GM21786 (cell line): ENCODE data around the gene MPHOSPH9.

Experiments
- ATAC-seq: cut with Tn5 transposase; IDR thresholded peaks from one replicate; pipeline ENCODE4 v1.9.1; 2021; ENCODE audit not compliant: unreplicated experiment

MPHOSPH9 gene

DNA sequence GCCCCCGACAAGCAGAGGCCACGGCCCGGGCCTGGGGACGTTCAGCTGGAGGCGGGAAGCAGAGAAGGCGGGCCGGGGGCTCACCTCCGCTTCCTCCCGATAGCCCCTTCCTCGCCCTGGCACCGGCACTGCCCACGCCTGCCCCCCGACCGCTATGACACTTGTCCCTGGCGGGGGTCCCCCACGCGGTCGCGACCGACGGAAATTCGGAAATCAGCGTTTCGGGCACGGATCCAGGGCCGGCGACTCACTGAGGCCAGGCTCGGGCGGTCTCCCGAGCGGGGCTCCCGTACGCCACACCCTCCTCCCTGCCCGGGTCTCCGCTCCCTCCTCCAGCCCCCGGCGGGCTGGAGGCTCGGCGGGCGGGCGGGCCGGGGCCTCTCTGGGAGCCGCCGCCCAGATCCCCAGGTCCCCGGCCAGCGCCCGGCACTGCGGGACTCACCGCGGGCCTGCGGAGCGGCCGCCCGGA lies 82.6 kb downstream of the MPHOSPH9 start:
- no peak for ATAC-seq

DNA sequence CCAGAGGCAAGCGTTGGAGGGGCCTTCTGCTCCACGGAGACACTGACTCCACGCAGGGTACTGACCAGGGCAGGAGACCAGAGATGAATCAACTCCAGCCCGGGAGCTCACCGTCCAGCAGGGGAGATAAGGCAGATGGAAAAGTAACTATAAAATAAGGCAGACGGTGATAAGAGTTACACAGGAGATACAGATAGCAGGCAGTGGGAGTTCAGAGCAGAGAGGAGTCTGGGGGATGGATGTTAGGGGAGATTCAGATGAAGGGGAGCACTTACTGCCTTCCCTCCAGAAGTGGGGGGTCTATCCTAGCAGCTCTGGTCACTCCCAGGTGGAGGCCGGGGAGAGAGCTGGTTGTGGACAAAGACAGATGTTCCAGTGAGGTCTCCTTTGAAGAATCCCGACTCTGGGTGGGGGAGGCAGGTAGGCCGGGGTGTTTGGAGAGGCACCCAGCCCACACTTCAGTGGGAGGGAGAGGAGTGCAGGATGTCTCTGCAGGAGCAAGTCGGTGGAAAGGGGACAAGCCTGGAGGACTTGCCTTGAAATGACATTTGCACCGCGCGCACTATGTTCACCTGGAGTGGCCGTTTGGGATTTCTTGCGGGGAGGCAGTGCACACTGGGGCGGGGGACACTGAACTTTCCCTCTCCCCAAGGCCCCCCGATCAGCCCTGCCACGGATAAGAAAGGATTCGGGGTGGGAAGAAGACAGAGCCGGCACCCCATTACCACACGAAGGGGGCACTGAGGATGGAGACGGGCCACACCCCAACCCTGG lies 83.3 kb downstream of the MPHOSPH9 start:
- ATAC-seq: no peak

DNA sequence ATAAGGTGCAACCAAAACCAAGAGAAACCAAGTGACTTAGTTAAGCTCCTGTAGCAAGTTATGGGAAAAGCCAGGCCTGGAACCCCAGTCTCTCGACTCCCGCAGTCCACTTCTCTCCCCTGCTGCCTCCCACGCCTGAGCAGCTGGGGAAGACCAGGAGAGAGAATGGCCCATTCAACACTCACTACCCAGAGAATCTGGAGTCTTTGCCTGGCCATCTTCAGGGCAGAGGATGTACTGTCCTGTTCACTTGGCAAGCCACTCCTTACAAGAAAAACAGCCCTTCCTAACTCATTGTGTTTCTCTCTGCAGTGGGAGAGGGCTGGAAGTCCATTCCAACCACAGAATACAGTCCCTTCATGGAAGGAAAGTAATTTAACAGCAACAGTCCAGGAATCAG lies 83.9 kb downstream of the MPHOSPH9 start:
- no peak for ATAC-seq

DNA sequence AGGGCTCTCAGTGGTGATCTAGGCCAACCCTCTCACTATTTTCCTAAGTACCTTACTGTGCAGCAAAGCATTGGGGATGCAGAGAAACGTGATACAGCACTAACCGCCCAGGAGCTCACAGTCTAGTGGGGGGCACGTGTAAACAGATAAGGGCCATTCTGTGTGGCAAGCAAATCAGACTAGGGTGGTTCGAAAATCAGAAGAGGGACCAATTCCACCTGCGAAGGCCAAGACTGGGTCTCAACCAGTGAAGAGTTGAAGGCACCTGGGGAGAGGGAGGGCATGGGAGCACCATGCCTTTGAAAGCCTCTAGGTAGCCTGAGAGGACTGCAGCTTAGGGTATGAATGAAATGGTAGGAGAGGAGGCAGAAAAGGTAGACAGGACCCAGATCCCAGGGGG lies 84.3 kb downstream of the MPHOSPH9 start:
- no peak for ATAC-seq

DNA sequence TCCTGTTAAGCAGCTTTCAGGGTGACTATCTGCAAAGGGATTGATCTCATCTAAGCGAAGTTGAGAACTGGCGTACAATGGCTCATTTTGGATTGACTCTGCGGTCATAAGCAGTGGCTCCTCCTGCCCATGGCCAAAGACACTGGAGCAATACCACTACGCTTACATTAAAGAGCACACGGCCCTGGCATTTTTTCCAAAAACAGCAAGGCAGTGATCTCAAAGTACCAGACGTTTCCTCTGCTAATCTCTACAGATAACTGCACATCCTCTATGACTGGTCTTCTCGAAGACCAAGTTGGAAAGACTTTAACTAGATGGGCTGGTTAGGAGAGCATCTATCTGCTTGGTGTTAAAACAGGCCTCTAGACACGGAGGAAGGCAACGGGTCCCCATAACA lies 84.7 kb downstream of the MPHOSPH9 start:
- ATAC-seq: no peak

DNA sequence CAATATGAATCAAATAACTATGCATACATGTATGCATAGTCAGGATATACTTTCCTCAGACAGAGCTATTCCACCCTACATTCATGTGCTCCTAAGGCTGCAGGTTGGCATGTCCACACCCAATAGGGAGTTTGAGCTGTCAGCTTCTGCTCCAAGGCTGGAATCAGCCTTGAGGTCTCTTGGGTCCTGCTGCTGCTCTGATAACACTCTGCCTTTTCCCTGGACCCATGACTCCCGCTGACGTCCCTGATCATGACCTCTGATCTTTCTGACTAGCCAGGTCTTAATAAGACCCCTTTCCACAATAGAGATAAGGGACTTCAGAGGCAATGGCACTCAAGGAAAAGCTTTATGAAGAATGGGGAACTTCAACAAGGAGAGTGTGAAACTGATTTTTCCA lies 87.7 kb downstream of the MPHOSPH9 start:
- ATAC-seq: no peak

DNA sequence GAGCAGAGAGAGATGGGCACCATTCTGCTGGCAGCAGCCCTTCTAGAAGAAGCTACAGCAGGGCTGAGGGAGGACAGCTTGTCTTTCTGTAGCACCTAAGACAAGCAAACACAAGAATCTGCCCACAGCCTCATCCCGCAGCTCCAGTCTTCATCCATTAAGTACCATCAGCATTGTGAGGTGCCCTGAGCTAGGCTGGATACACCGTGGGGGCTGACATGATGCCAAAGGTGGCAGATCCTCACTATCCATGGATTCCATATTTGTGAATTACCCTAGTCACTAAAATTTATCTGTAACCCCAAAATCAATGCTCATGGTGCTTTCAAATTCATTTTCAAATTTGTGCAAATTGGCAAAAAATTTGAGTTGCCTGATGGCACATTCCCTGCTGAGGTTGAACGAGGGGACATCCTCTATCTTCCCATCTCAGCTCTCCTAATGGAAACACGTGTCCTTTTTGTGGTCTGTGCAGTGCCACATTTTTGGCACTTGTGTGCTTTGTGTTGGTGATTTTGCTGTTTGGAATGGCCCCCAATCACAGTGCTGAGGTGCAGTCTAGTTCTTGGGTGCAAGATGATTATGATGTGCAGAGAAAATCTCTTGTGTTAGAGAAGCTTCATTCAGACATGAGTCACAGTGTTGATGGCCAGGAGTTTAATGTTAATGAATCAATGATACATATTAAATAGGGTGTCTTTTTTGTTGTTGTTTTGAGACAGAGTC lies 89.0 kb downstream of the MPHOSPH9 start:
- ATAC-seq: no peak

DNA sequence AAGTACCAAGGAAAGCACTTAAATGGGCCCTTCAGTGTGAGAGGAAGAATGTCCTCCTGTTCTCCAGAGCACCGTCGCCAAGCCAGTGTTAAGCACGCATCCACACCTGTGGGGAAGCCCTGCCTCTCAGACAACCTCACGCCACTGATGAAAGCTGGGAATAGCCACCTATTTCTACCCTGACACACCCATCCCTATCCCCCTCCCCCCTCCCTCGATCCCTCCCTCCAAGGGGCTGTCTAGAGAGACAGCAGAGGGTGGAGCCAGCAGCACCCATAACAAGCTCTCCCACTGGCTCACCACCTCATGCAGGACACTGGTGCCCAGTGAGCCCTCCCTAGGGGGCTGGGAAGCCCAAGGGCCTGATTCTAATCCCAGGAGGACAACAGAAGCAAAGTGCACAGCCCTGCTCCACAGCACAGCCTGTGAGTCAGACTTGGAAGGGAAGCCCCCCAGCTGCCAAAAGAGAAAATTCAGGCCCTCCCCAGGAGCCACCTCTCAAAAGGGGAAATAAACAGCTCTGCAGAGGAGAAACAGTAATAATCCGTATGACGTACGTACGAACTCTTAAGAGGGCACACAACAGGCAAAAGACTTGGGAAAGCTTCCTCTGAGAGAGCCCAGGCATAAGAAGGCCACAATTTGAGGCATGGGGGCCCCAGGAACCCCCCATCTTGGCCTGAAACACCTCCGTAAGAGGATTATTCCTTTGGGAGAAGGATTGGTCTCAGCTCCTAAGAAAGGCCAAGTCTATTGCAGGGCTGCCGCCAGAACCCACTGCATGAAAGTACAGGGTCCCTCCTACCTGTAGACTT lies 89.8 kb downstream of the MPHOSPH9 start:
- ATAC-seq: no peak

DNA sequence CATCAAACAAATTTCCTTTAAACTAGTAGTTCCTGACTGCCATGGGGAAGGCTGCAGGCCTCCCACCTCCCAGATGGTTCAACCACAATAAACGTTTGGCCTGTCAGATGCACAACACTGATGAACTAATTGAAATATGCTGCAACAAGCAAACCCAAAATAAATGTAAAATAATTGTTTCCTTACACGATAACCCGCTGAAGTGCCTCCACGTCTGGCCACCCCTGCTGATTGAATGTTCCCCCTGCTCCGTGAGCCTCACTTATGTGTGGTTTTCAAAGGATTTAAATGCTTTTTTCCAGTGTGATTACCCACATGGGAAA lies 90.5 kb downstream of the MPHOSPH9 start:
- ATAC-seq: no peak

DNA sequence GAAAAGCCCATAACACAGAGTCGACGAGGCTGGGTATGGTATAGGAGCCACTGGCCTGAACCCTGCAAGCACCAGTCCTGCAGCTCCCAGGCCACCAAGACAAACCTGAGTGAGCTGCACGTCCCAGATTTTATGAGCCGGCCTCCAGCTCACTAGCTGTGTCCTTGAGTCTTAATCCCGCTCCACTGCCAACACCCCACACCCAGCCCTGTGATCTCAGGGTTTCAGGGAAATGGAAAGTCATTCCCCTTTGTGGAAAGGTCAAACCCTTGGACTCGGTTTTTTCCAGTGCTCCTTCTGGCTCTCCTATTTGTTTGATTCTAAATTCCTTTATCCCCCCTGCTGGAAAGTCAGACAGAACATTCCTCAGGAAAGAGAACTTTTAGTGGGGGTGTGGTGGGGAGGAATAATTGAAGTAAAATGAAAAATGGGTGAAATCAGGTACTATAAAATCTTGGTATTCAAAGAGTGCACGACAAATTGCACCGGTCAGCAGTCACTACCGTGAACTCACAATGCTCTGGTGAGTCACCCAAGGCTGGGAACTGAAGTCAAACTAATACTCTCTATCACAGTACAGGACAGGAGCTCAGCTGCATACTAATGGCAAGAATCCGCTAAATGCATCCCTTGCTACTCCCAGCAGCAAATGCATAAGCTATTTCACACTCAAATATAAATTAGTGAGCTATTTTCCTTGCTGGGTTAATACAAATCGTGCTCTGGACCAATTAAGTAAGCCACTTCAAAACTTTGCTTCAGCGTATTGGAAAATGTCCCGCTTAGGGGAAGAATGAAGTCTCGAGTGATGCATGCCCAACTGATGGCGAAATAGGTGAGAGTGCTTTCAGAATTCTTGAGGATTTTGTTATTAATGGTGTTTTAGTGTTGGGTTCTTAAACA lies 91.1 kb downstream of the MPHOSPH9 start:
- no peak for ATAC-seq

DNA sequence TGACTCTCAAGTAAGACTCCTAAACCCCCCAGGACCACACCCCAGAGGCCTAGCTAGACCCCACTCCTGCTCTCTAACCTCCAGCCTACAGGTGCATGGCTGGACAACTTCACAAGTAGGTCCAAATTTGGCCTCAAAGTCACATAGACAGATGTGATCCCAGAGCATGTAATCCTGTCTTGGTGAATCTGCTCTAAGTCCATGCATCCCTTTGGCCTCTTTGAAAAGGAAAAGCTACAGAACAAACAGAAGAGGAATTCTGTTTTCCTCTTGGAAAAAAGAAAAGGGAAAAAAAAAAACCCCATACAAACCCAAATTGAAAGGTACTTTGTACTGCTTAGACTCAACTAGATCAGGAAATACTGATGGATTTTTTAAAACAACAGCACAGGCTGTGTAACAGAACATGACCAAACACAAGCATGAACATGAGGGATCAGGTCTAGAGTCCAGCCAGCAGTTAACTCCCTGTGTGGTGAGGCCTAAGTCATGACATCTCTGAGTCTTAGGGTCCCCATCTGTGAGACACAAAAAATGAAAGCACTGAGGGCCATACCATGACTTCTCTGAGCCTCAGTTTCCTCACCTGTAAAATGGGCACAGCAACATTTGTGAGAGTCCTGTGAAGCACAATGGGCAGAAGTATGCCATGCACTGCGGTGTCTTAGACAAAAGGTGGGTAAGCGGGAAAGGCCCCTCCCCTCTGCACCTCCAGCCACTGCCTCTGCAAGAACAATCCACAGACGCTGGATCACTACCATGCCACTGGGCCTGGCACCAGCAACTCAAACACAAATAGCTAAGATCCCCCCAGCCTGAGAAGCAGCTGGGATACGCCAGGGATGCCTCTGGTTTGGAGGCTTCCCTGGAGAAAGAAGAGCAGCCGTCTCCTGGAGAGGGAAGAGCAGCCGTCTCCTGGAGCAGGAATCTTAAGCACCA lies 92.0 kb downstream of the MPHOSPH9 start:
- ATAC-seq: no peak

DNA sequence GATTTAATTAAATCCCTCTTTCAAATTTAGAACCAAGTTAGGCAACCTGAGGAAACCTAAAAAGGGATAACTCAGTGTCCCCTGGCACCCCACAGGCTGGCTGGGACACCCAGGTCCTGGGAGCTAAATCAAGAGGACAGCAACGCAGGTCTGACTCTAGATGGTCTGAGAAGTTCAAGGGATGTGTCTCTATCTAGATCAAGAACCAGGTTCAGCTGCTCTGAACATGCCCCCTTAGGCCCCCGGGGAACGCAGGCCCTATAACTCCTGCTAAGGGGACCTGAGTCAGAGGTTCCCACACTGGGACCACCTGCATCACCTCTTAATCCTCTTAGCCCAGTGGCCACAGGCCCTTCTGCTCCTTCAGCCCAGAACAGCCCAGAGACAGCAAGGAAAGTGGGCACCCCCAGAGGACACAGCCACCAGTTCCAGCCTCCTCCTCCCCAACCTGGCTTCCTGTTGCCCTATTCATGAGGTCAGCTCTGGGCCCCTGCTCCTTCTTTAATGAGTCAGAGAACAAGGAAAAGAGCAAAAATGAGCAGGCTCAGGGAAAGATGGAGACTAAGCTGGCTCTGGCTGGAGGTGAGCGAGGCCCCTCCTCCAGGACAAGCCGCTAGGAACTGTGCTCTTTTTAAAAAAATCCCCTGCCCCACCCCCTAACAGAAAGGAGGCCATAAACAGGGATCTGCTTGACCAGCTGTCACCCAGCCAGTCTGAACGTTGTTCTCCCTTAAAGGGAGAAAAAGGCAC lies 92.8 kb downstream of the MPHOSPH9 start:
- ATAC-seq: no peak

DNA sequence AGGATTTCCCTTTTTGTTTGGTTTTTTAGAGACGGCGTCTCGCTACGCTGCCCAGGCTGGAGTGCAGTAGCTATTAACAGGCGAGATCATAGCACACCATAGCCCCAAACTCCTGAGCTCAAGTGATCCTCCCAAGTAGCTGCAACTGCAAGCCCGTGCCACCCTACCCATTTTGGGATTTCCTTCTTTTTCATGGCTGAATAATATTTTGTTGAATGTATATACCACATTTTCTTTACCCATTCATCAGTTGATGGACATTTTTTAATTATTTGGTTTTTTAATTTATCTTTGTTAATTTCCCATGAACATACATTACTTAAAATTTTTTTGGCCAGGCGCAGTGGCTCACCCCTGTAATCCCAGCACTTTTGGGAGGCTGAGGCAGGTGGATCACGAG lies 97.3 kb downstream of the MPHOSPH9 start:
- no peak for ATAC-seq

DNA sequence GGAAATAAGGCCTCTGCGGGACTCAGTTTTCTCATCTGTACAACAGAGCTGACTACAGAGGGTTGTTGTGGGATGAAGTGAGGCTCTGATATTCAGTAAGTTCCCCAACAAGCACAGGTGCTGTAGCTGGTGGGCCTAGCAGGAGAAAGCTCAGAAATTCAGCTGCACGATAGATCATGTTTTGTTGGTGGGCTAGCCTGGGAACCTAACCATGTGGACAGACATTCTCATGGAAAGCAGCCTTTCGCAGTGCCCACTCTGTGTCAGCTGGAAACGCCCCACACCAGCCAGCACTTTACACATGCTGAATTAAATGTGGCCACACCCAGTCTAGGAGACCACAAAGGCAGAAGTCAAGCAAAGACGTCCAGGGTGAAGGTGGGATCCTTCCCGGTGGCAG lies 98.1 kb downstream of the MPHOSPH9 start:
- ATAC-seq: no peak

DNA sequence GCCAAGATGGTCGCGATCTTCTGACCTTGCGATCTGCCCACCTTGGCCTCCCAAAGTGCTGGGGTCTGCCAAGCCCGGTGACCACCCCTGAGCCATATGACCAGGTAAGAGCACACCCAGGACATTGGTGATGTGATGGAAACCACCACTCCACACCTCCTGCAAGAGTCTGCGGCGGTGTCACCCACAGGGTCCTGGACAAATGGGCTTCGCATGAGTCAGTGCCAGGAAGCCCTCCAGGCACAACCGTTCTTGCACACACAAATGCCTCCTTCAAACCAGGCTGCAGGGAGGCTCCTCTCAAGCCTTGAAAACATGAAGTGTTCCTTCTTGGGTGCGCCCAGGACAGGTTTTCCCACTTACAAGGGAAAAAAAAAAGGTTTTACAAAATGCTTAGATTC lies 98.7 kb downstream of the MPHOSPH9 start:
- no peak for ATAC-seq

DNA sequence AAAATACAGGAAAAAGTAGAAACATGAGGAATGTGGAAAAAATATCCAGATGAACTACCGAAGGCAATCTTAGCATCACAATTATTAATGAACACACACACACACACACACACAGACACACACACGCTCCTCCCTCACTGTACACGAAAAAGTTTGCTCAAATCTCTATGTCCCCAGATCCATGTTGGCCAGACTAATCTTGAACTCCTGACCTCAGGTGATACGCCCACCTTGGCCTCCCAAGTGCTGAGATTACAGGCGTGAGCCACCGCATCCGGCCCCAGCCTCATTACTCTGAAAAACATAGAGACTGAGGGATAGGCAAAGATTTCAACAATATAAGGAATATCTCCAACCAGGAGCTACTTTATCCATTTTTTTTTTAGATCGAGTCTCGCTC lies 99.2 kb downstream of the MPHOSPH9 start:
- ATAC-seq: no peak

DNA sequence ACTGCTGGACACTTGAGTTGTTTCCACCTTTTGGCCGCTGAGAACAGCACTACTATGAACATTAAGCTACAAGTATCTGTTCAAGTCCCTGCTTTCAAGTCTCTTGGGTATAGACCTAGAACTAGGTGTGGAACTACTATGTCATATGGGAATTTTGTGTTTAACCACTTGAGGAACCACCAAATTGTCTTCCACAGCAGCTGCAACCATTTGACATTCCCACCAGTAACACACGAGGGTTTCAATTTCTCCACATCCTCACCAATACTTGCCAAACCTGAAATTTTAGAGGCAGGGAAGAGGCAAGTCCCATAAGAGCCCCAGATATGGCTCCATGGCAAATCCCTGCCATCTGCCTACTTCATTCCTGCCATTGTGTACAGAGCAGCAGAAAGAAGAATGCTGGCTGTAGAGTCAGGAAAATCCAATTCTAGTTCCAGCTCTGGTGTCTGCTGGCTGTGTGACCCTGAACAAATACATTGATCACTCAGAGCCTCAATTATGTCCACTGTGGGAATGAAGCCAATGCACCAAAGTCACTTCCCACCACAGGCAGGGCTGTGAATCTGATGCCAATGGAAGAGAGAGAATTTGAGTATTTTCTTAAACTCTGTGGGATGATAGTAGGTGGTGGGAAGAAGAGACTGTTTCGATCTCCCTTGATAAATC lies 99.9 kb downstream of the MPHOSPH9 start:
- no peak for ATAC-seq

DNA sequence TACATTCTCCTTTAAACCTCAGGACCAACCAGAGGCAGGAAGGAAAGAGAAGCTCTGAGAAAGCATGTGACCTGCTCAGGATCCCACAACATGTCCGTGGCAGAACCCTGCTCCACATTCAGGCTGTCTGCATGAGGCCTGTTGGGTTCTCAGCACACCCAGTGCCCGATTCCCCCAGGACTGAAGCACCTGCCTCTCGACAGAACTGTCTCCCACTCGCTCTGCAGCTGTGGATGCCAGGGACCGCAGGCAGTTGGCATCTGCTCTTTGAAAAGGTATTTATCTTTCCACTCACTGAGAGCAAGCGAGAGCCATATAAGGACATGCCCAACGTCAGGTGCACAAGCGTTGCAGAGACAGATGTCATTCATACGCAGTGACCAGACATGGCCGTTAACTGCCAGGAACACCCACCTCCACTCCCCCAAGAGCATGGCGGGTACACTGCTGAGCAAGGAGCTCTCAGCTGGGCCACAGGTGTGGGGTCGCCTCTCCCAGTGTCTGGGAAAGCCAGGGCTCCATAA lies 101.0 kb downstream of the MPHOSPH9 start:
- ATAC-seq: no peak
